B cell (primary cell): ENCODE measurements around the gene PPP2CA. TPM values are rescaled to one million over a fixed set of nuclear protein-coding genes. Genes with fewer than 3 reads are reported as not detected.

Experiments
- ATAC-seq: fragments of 200-7000 bp; cut with Tn5 transposase; one replicate; pipeline ENCODE4 v1.10.0; 2021; ENCODE audit warnings: low read depth, mild to moderate bottlenecking, moderate number of reproducible peaks, moderate library complexity
- CTCF ChIA-PET: fragments of 350-600 bp; sonication (Branson Sonifier 250); formaldehyde crosslinking; loops from one replicate; lab custom pipeline; 2021; ENCODE audit warnings: antibody characterized with exemption, inconsistent platforms; lab: Charles Lee
- POLR2A ChIA-PET: fragments of 350-600 bp; sonication (Branson Sonifier 250); formaldehyde crosslinking; loops from one replicate; lab custom pipeline; 2021; ENCODE audit warnings: antibody characterized with exemption; lab: Charles Lee
- DNase-seq: peaks from one replicate; pipeline ENCODE4 v3.0.0; 2013
- H2AFZ ChIP-seq: 2 replicates; pipeline ENCODE4 v1.6.1; 2012; ENCODE audit warnings: mild to moderate bottlenecking, low read depth, low read length; ENCODE audit not compliant: insufficient read depth, poor library complexity, severe bottlenecking
- H3K27ac ChIP-seq, 2 donors: 1 replicate in 1 of 2; 2 replicates in 1 of 2; pipeline ENCODE4 v1.5.1; 2012 to 2013; ENCODE audit warnings: low read length in 2 of 2, mild to moderate bottlenecking in 2 of 2, moderate library complexity in 1 of 2
- H3K27me3 ChIP-seq, 4 experiments: fragments of 200-600 bp in 1 of 4; sonication (generic) in 1 of 4; replicated peaks in 1 of 4; 1 replicate in 2 of 4; 2 replicates in 2 of 4; pipeline versions ENCODE4 v1.6.1 to v1.7.0; 2013 to 2016; ENCODE audit warnings: low read length in 3 of 4, mild to moderate bottlenecking in 2 of 4, mixed read lengths in 1 of 4, moderate library complexity in 1 of 4; ENCODE audit not compliant: insufficient read depth in 4 of 4, control insufficient read depth in 3 of 4; ENCODE audit errors: control extremely low read depth in 1 of 4
- H3K36me3 ChIP-seq, 2 experiments: replicated peaks in 1 of 2; 1 replicate in 1 of 2; 2 replicates in 1 of 2; pipeline versions ENCODE4 v1.6.1 to v1.7.1; 2013; ENCODE audit warnings: low read length in 1 of 2; ENCODE audit not compliant: insufficient read depth in 2 of 2, control insufficient read depth in 1 of 2; ENCODE audit errors: control extremely low read depth in 1 of 2, extremely low read depth in 1 of 2
- H3K4me1 ChIP-seq, 2 donors: fragments of 200-600 bp in 1 of 2; sonication (generic) in 1 of 2; 1 replicate in 1 of 2; 2 replicates in 1 of 2; pipeline versions ENCODE4 v1.5.1 to v1.6.1; 2013 to 2017; ENCODE audit warnings: low read length in 2 of 2; ENCODE audit not compliant: control insufficient read depth in 2 of 2, insufficient read depth in 2 of 2
- H3K4me2 ChIP-seq: replicated peaks from 2 replicates; pipeline ENCODE3; 2012; ENCODE audit warnings: mild to moderate bottlenecking, low read depth, low read length; ENCODE audit not compliant: poor library complexity, severe bottlenecking
- H3K4me3 ChIP-seq, 5 experiments: fragments of 200-600 bp in 1 of 5; sonication (generic) in 1 of 5; 1 replicate in 3 of 5; 2 replicates in 2 of 5; pipeline versions ENCODE4 v1.5.1 to v1.7.0; 2011 to 2016; ENCODE audit warnings: low read length in 4 of 5, mild to moderate bottlenecking in 4 of 5, low read depth in 2 of 5, control low read depth in 1 of 5, moderate library complexity in 1 of 5; ENCODE audit not compliant: insufficient read depth in 1 of 5; ENCODE audit errors: control extremely low read depth in 1 of 5, extremely low read depth in 1 of 5
- H3K79me2 ChIP-seq: fragments of 200-600 bp; sonication (generic); one replicate; pipeline ENCODE4 v1.6.0; 2016; ENCODE audit warnings: low read length; ENCODE audit not compliant: control insufficient read depth, insufficient read depth
- H3K9ac ChIP-seq: fragments of 200-600 bp; sonication (generic); 2 replicates; pipeline ENCODE4 v1.6.1; 2017; ENCODE audit warnings: mild to moderate bottlenecking, low read length, moderate library complexity
- H3K9me3 ChIP-seq, 3 donors: one replicate each; pipeline versions ENCODE4 v1.6.1 to v1.7.1; 2013; ENCODE audit warnings: low read length in 2 of 3; ENCODE audit not compliant: control insufficient read depth in 2 of 3, insufficient read depth in 1 of 3; ENCODE audit errors: control extremely low read depth in 1 of 3
- H4K20me1 ChIP-seq: 2 replicates; pipeline ENCODE4 v1.6.0; 2012; ENCODE audit warnings: mild to moderate bottlenecking, low read length; ENCODE audit not compliant: insufficient read depth, control insufficient read depth, poor library complexity, severe bottlenecking
- H3K27ac Mint-ChIP-seq: one replicate; pipeline ENCODE4 v1.8.0; 2021; ENCODE audit warnings: mixed read lengths
- H3K27me3 Mint-ChIP-seq: one replicate; pipeline ENCODE4 v1.8.0; 2021; ENCODE audit warnings: mixed read lengths
- H3K4me1 Mint-ChIP-seq: one replicate; pipeline ENCODE4 v1.8.0; 2021; ENCODE audit warnings: mixed read lengths
- H3K4me3 Mint-ChIP-seq: one replicate; pipeline ENCODE4 v1.8.0; 2021; ENCODE audit warnings: mixed read lengths
- H3K9me3 Mint-ChIP-seq: one replicate; pipeline ENCODE4 v1.8.0; 2022; ENCODE audit warnings: mixed read lengths; ENCODE audit not compliant: insufficient read depth
- CTCF ChIP-seq: fragments of 200-600 bp; IDR thresholded peaks from one replicate; pipeline ENCODE4 v1.8.0; 2022; ENCODE audit warnings: antibody characterized with exemption, mild to moderate bottlenecking
- EZH2 ChIP-seq: IDR thresholded peaks from 2 replicates; pipeline ENCODE4 v1.6.1; 2012; ENCODE audit warnings: borderline replicate concordance, low read depth, mild to moderate bottlenecking, moderate library complexity, low read length; ENCODE audit not compliant: insufficient read depth, poor library complexity, severe bottlenecking
- WGBS: methylation state at CpG from one replicate; pipeline ENCODE4 v1.1.5; 2013; ENCODE audit warnings: missing lambda C conversion rate; ENCODE audit not compliant: insufficient coverage; 5-methylcytosine and 5-hydroxymethylcytosine counted together
- intact Hi-C: fragments of 100-400 bp; cut with micrococcal nuclease; formaldehyde crosslinking; loops from one replicate; pipeline ENCODE4 v1.10.0; 2022
- polyA plus RNA-seq: library from polyadenylated mRNA; depleted of rRNA; stranded (reverse); fragments of >200 nt; gene quantifications from 2 replicates; pipeline ENCODE4 v1.2.3, GENCODE V29; 2012
- total RNA-seq, 2 donors: library from RNA; stranded (reverse); fragments of 120-200 nt in 1 of 2; gene quantifications; 1 replicate in 1 of 2; 2 replicates in 1 of 2; pipeline versions ENCODE4 v1.2.3 to v1.2.4, GENCODE V29; 2013 to 2022

Gene PPP2CA
- total and polyA plus RNA-seq, 2 donors (not counting 1 experiment from before 2014, with no cell fraction given) = 82.3 to 86.2 TPM

- H3K27ac ChIP-seq = no peak overlapping the region
- 50% methylated on average over 1 of the region's 3 CpGs for whole genome bisulfite sequencing
- H3K27me3 ChIP-seq = peaks cover 0 to 3% (median 0%) of the 10 kb centered on the region in 4 experiments
- intact Hi-C loops = no loop called here
- H3K4me3 Mint-ChIP-seq = no peak overlapping the region
- H3K4me2 ChIP-seq = no peak overlapping the region
- ChIA-PET POLR2A (no interaction called here), CTCF (interaction anchor here (1.3 kb wide), 1 partner anchor 9 kb away, joined by 3 read pairs; no protein-coding TSS in a partner anchor)
- no peak overlapping the region for H2AFZ ChIP-seq
- no peak overlapping the region for H3K9ac ChIP-seq
- H3K9me3 Mint-ChIP-seq = no peaks in the 10 kb centered on the region
- no peaks in the 10 kb centered on the region for H3K4me1 ChIP-seq
- TF ChIP-seq EZH2 = no peak
- TF ChIP-seq CTCF = no peak
- H3K27me3 Mint-ChIP-seq = peaks cover 8% of the 10 kb centered on the region
- DNase-seq (no peak), ATAC-seq (no peak)
- no peaks in the 10 kb centered on the region for H3K4me1 Mint-ChIP-seq
- no peaks in the 10 kb centered on the region for H3K36me3 ChIP-seq
- H3K79me2 ChIP-seq = no peaks in the 10 kb centered on the region
- H3K9me3 ChIP-seq = peaks cover 0 to 20% (median 0%) of the 10 kb centered on the region in 3 donors
- no peak overlapping the region for H3K27ac Mint-ChIP-seq
- no peaks in the 10 kb centered on the region for H4K20me1 ChIP-seq
- H3K4me3 ChIP-seq = no peak overlapping the region
Measured at GRCh38 chr5:134273642-134274395, 47.9 kb upstream of the PPP2CA start.

- ChIA-PET POLR2A (no interaction called here), CTCF (no interaction called here)
- TF ChIP-seq EZH2 (no peak), CTCF (no peak)
- Mint-ChIP-seq H3K4me3 (no peak overlapping the region), H3K4me1 (no peaks in the 10 kb centered on the region), H3K27me3 (peaks cover 3% of the 10 kb centered on the region), H3K9me3 (no peaks in the 10 kb centered on the region), H3K27ac (no peak overlapping the region)
- intact Hi-C loops = no loop called here
- no peak overlapping the region for H3K9ac ChIP-seq
- no peak overlapping the region for H2AFZ ChIP-seq
- H3K4me3 ChIP-seq = no peak overlapping the region
- peaks cover 0 to 3% (median 0%) of the 10 kb centered on the region in 4 experiments for H3K27me3 ChIP-seq
- no peak overlapping the region for H3K4me2 ChIP-seq
- H3K4me1 ChIP-seq = no peaks in the 10 kb centered on the region
- DNase-seq = no peak
- H3K79me2 ChIP-seq = no peaks in the 10 kb centered on the region
- no CpG with 5 or more reads among the region's 1 CpG for WGBS
- H4K20me1 ChIP-seq = no peaks in the 10 kb centered on the region
- H3K27ac ChIP-seq = no peak overlapping the region
- no peaks in the 10 kb centered on the region for H3K36me3 ChIP-seq
- peaks cover 0 to 12% (median 0%) of the 10 kb centered on the region in 3 donors for H3K9me3 ChIP-seq
- no peak for ATAC-seq
Measured at GRCh38 chr5:134271059-134271458, 45.2 kb upstream of the PPP2CA start.
